ENCODE measurements around the gene SUPT20H.

GRCh38 chr13:37075164-37075563 lies 15.7 kb upstream of the SUPT20H start:
- no peak for TF ChIP-seq CTCF (IDR thresholded peaks at IDR 0.05)
- no peak for TF ChIP-seq POLR2A (IDR thresholded peaks at IDR 0.05)
- TF ChIP-seq POLR2AphosphoS5 (IDR thresholded peaks at IDR 0.05): no peak

All from upper lobe of left lung (tissue), 4 donors.